GM12878 (cell line): ENCODE results near the gene CCDC27. TPM values are rescaled to one million over a fixed set of nuclear protein-coding genes. Genes with fewer than 3 reads are reported as not detected.

Experiments
- ATAC-seq: fragments of 200-7000 bp; cut with Tn5 transposase; 3 replicates; pipeline ENCODE4 v1.9.1; 2020; ENCODE audit warnings: mild to moderate bottlenecking, moderate library complexity
- BruUV-seq: library from RNA; stranded (reverse); fragments of 400-500 nt; replicated peaks from 2 replicates; lab custom pipeline; 2021; lab: Mats Ljungman, UMichigan
- CTCF ChIA-PET: fragments of 300-600 bp; sonication (Branson Sonifier 250); formaldehyde crosslinking; extraction: SDS; loops from one replicate; lab custom pipeline; 2021; ENCODE audit warnings: inconsistent platforms; lab: Yijun Ruan, JAX
- POLR2A ChIA-PET: fragments of 350-600 bp; formaldehyde crosslinking; extraction: SDS; loops from one replicate; lab custom pipeline; 2021; ENCODE audit warnings: inconsistent platforms; lab: Charles Lee
- RAD21 ChIA-PET: fragments of 300-600 bp; sonication (Branson Sonifier 250); formaldehyde crosslinking; loops from one replicate; lab custom pipeline; 2023; ENCODE audit warnings: antibody characterized with exemption; ENCODE audit not compliant: unreplicated experiment; lab: Charles Lee
- SMC1A ChIA-PET: fragments of 300-600 bp; sonication (Branson Sonifier 250); formaldehyde crosslinking; loops from one replicate; lab custom pipeline; 2023; ENCODE audit not compliant: unreplicated experiment, uncharacterized antibody; lab: Charles Lee
- DNase-seq: peaks from one replicate; pipeline ENCODE4 v3.0.0-alpha.2; 2011; ENCODE audit warnings: low read depth, low spot score
- FAIRE-seq: peaks from 3 replicates; lab custom pipeline; 2011; peaks lifted over from hg19 to GRCh38; lab: Jason Lieb, UNC
- H2AFZ ChIP-seq: 2 replicates; pipeline ENCODE4 v1.6.0; 2011; ENCODE audit warnings: low read depth, low read length, control low read depth; ENCODE audit not compliant: control insufficient read depth
- H3K27ac ChIP-seq: 2 replicates; pipeline ENCODE4 v1.5.1; 2011; ENCODE audit warnings: control low read depth; ENCODE audit not compliant: control insufficient read depth, insufficient read depth
- H3K27me3 ChIP-seq, 2 experiments: replicated peaks in 1 of 2; 2 replicates each; pipeline versions ENCODE4 v1.6.0 to v1.6.1; 2011; ENCODE audit warnings: low read length in 1 of 2; ENCODE audit not compliant: control insufficient read depth in 2 of 2, insufficient read depth in 2 of 2
- H3K36me3 ChIP-seq, 2 experiments: 2 replicates each; pipeline ENCODE4 v1.5.1; 2011; ENCODE audit warnings: low read length in 1 of 2; ENCODE audit not compliant: control insufficient read depth in 2 of 2, insufficient read depth in 2 of 2
- H3K4me1 ChIP-seq: 2 replicates; pipeline ENCODE4 v1.6.1; 2011; ENCODE audit warnings: mild to moderate bottlenecking, low read length, moderate library complexity, mixed read lengths; ENCODE audit not compliant: control insufficient read depth, insufficient read depth
- H3K4me2 ChIP-seq: 2 replicates; pipeline ENCODE4 v1.6.0; 2011; ENCODE audit warnings: control low read depth; ENCODE audit not compliant: control insufficient read depth, insufficient read depth
- H3K4me3 ChIP-seq: fragments of 200-600 bp; sonication (generic); 2 replicates; pipeline ENCODE4 v1.5.1; 2016
- H3K79me2 ChIP-seq: 2 replicates; pipeline ENCODE4 v1.6.0; 2011; ENCODE audit warnings: low read length; ENCODE audit not compliant: control insufficient read depth, insufficient read depth
- H3K9ac ChIP-seq: 2 replicates; pipeline ENCODE4 v1.8.0; 2011; ENCODE audit warnings: low read length, control low read depth, mixed read lengths; ENCODE audit not compliant: control insufficient read depth, insufficient read depth
- H3K9me3 ChIP-seq: replicated peaks from 3 replicates; pipeline ENCODE4 v1.5.1; 2011; ENCODE audit warnings: mild to moderate bottlenecking, low read length; ENCODE audit not compliant: control insufficient read depth, insufficient read depth
- H4K20me1 ChIP-seq: 2 replicates; pipeline ENCODE4 v1.6.0; 2011; ENCODE audit not compliant: control insufficient read depth, insufficient read depth
- ATF7 ChIP-seq: fragments of 450-650 bp; IDR thresholded peaks from 2 replicates; pipeline ENCODE4 v1.6.1; 2016; ENCODE audit warnings: low read depth, mild to moderate bottlenecking
- BACH1 ChIP-seq: fragments of 450-650 bp; IDR thresholded peaks from 2 replicates; pipeline ENCODE4 v1.6.1; 2017; ENCODE audit warnings: mild to moderate bottlenecking, borderline replicate concordance
- E4F1 ChIP-seq: fragments of 450-650 bp; IDR thresholded peaks from 2 replicates; pipeline ENCODE4 v1.6.1; 2018; ENCODE audit warnings: borderline replicate concordance, mild to moderate bottlenecking; ENCODE audit not compliant: partially characterized antibody
- NRF1 ChIP-seq: conservative IDR thresholded peaks from 2 replicates; pipeline ENCODE4 v1.6.1; 2011; ENCODE audit warnings: mild to moderate bottlenecking, low read depth, low read length, improper control_type of control experiment
- RBBP5 ChIP-seq: fragments of 200-600 bp; sonication (generic); conservative IDR thresholded peaks from 2 replicates; pipeline ENCODE4 v1.6.1; 2016
- RCOR1 ChIP-seq: conservative IDR thresholded peaks from 2 replicates; pipeline ENCODE4 v1.6.1; 2012; ENCODE audit warnings: low read depth, low read length, improper control_type of control experiment
- SMAD5 ChIP-seq: IDR thresholded peaks from 2 replicates; pipeline ENCODE4 v1.6.1; 2016; ENCODE audit warnings: antibody characterized with exemption, low read depth
- TAF1 ChIP-seq: IDR thresholded peaks from 2 replicates; pipeline ENCODE4 v1.6.1; 2011; ENCODE audit warnings: mild to moderate bottlenecking, low read depth, low read length, borderline replicate concordance
- ZNF622 ChIP-seq: fragments of 450-650 bp; IDR thresholded peaks from 2 replicates; pipeline ENCODE4 v1.6.1; 2017; ENCODE audit warnings: mild to moderate bottlenecking, inconsistent platforms
- WGBS: methylation state at CpG from one replicate; pipeline ENCODE4 v1.1.6; 2016; ENCODE audit warnings: low lambda C conversion rate; ENCODE audit not compliant: insufficient replicate concordance, insufficient coverage; ENCODE audit errors: missing lambda C conversion rate; 5-methylcytosine and 5-hydroxymethylcytosine counted together
- in situ Hi-C: fragments of 300-500 bp; cut with MboI; formaldehyde crosslinking; loops from 9 replicates; pipeline ENCODE4 v1.14.3; 2018; ENCODE audit warnings: mixed read lengths
- intact Hi-C: fragments of 100-400 bp; cut with micrococcal nuclease; formaldehyde crosslinking; loops from one replicate; pipeline ENCODE4 v1.14.2; 2022; ENCODE audit not compliant: unreplicated experiment
- polyA plus RNA-seq, 11 experiments: library from polyadenylated mRNA; depleted of rRNA in 4 of 11; unstranded in 6 of 11; stranded (reverse) in 5 of 11; fragments of >200 nt; fragmentation: Nextera tagmentation in 4 of 11; fragmentation: Illumina TruSeq in 1 of 11; extraction: Ambion mirVana in 4 of 11; extraction: Trizol in 1 of 11; gene quantifications; 1 replicate in 1 of 11; 2 replicates in 10 of 11; pipeline versions ENCODE4 v1.2.1 to v1.2.3, GENCODE V29; 2011 to 2016; ENCODE audit warnings: inconsistent platforms in 2 of 11, missing spikeins in 2 of 11, low read depth in 1 of 11
- total RNA-seq, 4 experiments: library from RNA; depleted of rRNA in 3 of 4; stranded (reverse); fragments of >200 nt in 3 of 4; fragmentation: Illumina TruSeq in 1 of 4; extraction: Trizol in 1 of 4; gene quantifications; 2 replicates each; pipeline versions ENCODE4 v1.2.1 to v1.2.3, GENCODE V29; 2013 to 2021
- TF ChIP-seq, protein P1 (sequence below): fragments of 450-650 bp; IDR thresholded peaks from 2 replicates; pipeline ENCODE4 v1.6.1; 2017; ENCODE audit warnings: mild to moderate bottlenecking, moderate library complexity
- TF ChIP-seq, protein P2 (sequence below): fragments of 450-650 bp; IDR thresholded peaks from 2 replicates; pipeline ENCODE4 v1.6.1; 2017; ENCODE audit warnings: low read depth, mild to moderate bottlenecking, moderate library complexity

Gene CCDC27
- total and polyA plus RNA-seq, 10 of the 15 experiments (the other 5 are each of a cell fraction or from before 2014, with no cell fraction given): 0.05 TPM; not detected in 9

- 31% methylated on average over 6 of the region's 6 CpGs for WGBS
- BruUV-seq: no TSS peak
- H3K27ac ChIP-seq: no peak overlapping the region
- H3K9ac ChIP-seq: no peak overlapping the region
- H3K4me3 ChIP-seq: no peak overlapping the region
- intact Hi-C loops: no loop called here
- H3K27me3 ChIP-seq: no peaks in the 10 kb centered on the region
- CTCF ChIA-PET: no interaction called here
- RAD21 ChIA-PET: no interaction called here
- POLR2A ChIA-PET: no interaction called here
- in situ Hi-C loops: no loop called here
- no peaks in the 10 kb centered on the region for H3K9me3 ChIP-seq
- SMC1A ChIA-PET: interaction anchor here (0.6 kb wide), 1 partner anchor 66 kb away, joined by 3 read pairs; the partner anchor contains the start of gene WRAP73
- H3K4me1 ChIP-seq: peaks cover 6% of the 10 kb centered on the region; the same call in 1 of the 2 replicates
- peaks cover 0 to 3% of the 10 kb centered on the region in 2 experiments; a peak in 2 of 4 replicates for H3K36me3 ChIP-seq
- no peaks in the 10 kb centered on the region for H4K20me1 ChIP-seq
- DNase-seq: no peak
- H3K4me2 ChIP-seq: no peak overlapping the region
- H3K79me2 ChIP-seq: no peaks in the 10 kb centered on the region
- no peak for TF ChIP-seq BACH1
- no peak for TF ChIP-seq E4F1
- no peak for TF ChIP-seq RBBP5
- TF ChIP-seq ZNF622: no peak
- TF ChIP-seq, protein P1, sequence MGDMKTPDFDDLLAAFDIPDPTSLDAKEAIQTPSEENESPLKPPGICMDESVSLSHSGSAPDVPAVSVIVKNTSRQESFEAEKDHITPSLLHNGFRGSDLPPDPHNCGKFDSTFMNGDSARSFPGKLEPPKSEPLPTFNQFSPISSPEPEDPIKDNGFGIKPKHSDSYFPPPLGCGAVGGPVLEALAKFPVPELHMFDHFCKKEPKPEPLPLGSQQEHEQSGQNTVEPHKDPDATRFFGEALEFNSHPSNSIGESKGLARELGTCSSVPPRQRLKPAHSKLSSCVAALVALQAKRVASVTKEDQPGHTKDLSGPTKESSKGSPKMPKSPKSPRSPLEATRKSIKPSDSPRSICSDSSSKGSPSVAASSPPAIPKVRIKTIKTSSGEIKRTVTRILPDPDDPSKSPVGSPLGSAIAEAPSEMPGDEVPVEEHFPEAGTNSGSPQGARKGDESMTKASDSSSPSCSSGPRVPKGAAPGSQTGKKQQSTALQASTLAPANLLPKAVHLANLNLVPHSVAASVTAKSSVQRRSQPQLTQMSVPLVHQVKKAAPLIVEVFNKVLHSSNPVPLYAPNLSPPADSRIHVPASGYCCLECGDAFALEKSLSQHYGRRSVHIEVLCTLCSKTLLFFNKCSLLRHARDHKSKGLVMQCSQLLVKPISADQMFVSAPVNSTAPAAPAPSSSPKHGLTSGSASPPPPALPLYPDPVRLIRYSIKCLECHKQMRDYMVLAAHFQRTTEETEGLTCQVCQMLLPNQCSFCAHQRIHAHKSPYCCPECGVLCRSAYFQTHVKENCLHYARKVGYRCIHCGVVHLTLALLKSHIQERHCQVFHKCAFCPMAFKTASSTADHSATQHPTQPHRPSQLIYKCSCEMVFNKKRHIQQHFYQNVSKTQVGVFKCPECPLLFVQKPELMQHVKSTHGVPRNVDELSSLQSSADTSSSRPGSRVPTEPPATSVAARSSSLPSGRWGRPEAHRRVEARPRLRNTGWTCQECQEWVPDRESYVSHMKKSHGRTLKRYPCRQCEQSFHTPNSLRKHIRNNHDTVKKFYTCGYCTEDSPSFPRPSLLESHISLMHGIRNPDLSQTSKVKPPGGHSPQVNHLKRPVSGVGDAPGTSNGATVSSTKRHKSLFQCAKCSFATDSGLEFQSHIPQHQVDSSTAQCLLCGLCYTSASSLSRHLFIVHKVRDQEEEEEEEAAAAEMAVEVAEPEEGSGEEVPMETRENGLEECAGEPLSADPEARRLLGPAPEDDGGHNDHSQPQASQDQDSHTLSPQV: no peak
- TF ChIP-seq TAF1: no peak
- no peak for TF ChIP-seq SMAD5
- no peak for TF ChIP-seq ATF7
- TF ChIP-seq, protein P2, sequence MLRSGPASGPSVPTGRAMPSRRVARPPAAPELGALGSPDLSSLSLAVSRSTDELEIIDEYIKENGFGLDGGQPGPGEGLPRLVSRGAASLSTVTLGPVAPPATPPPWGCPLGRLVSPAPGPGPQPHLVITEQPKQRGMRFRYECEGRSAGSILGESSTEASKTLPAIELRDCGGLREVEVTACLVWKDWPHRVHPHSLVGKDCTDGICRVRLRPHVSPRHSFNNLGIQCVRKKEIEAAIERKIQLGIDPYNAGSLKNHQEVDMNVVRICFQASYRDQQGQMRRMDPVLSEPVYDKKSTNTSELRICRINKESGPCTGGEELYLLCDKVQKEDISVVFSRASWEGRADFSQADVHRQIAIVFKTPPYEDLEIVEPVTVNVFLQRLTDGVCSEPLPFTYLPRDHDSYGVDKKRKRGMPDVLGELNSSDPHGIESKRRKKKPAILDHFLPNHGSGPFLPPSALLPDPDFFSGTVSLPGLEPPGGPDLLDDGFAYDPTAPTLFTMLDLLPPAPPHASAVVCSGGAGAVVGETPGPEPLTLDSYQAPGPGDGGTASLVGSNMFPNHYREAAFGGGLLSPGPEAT: no peak
- no peak for TF ChIP-seq RCOR1
- no peak for TF ChIP-seq NRF1
- no peak for FAIRE-seq
- ATAC-seq: no peak
- no peak overlapping the region for H2AFZ ChIP-seq
These were observed 35.9 kb upstream of the CCDC27 start for GRCh38 chr1:3716351-3716750.
